OCI-LY1 (cell line): ENCODE data around the gene IGLON5.

Source experiments
- H2AFZ ChIP-seq: fragments of 200-600 bp; sonication (generic), shearing (Covaris generic); 2 replicates; pipeline ENCODE4 v1.6.0; 2014; ENCODE audit warnings: antibody characterized with exemption, mild to moderate bottlenecking, low read length
- H3F3A ChIP-seq: fragments of 200-600 bp; sonication (generic), shearing (Covaris generic); 2 replicates; pipeline ENCODE4 v1.6.0; 2014; ENCODE audit warnings: mild to moderate bottlenecking, antibody characterized with exemption, low read length, moderate library complexity; ENCODE audit not compliant: insufficient read depth
- H3K27ac ChIP-seq: fragments of 200-600 bp; sonication (generic); 2 replicates; pipeline ENCODE4 v1.5.1; 2014; ENCODE audit warnings: low read length, mixed run types, mild to moderate bottlenecking, low read depth; ENCODE audit not compliant: poor library complexity, severe bottlenecking
- H3K27me3 ChIP-seq: fragments of 200-600 bp; sonication (generic); 2 replicates; pipeline ENCODE4 v1.6.0; 2014; ENCODE audit warnings: antibody characterized with exemption, mild to moderate bottlenecking, low read length, moderate library complexity; ENCODE audit not compliant: insufficient read depth
- H3K36me3 ChIP-seq: fragments of 200-600 bp; sonication (generic); 2 replicates; pipeline ENCODE4 v1.6.1; 2014; ENCODE audit warnings: mild to moderate bottlenecking, antibody characterized with exemption, low read length, moderate library complexity, mixed read lengths; ENCODE audit not compliant: insufficient read depth
- H3K4me1 ChIP-seq: fragments of 200-600 bp; sonication (generic); 2 replicates; pipeline ENCODE4 v1.5.1; 2014; ENCODE audit warnings: mild to moderate bottlenecking, low read length, moderate library complexity; ENCODE audit not compliant: insufficient read depth, severe bottlenecking
- H3K4me2 ChIP-seq: fragments of 200-600 bp; sonication (generic), shearing (Covaris generic); 2 replicates; pipeline ENCODE4 v1.6.1; 2014; ENCODE audit warnings: low read length
- H3K4me3 ChIP-seq: fragments of 200-600 bp; sonication (generic); 2 replicates; pipeline ENCODE4 v1.5.1; 2014; ENCODE audit warnings: low read length, low read depth, mild to moderate bottlenecking, mixed read lengths; ENCODE audit not compliant: poor library complexity, severe bottlenecking
- H3K79me2 ChIP-seq: fragments of 200-600 bp; shearing (Covaris generic); 2 replicates; pipeline ENCODE4 v1.6.1; 2016; ENCODE audit warnings: mixed run types, low read length, mixed read lengths; ENCODE audit not compliant: insufficient read depth
- H3K9ac ChIP-seq: fragments of 200-600 bp; sonication (generic), shearing (Covaris generic); 2 replicates; pipeline ENCODE4 v1.6.1; 2014; ENCODE audit warnings: mild to moderate bottlenecking, low read length, mixed read lengths
- H3K9me2 ChIP-seq: fragments of 200-600 bp; sonication (generic), shearing (Covaris generic); 2 replicates; pipeline ENCODE4 v1.6.1; 2014; ENCODE audit warnings: low read depth, mild to moderate bottlenecking, low read length, mixed read lengths
- H3K9me3 ChIP-seq: fragments of 200-600 bp; shearing (Covaris generic); 2 replicates; pipeline ENCODE4 v1.6.1; 2014; ENCODE audit warnings: low read length, mixed read lengths
- H4K20me1 ChIP-seq: fragments of 200-600 bp; sonication (generic), shearing (Covaris generic); 2 replicates; pipeline ENCODE4 v1.6.0; 2016; ENCODE audit warnings: mild to moderate bottlenecking, low read length; ENCODE audit not compliant: insufficient read depth
- CTCF ChIP-seq: fragments of 200-600 bp; sonication (generic), shearing (Covaris generic); IDR thresholded peaks from 2 replicates; pipeline ENCODE4 v1.5.1; 2017; ENCODE audit warnings: mild to moderate bottlenecking, antibody characterized with exemption, low read length, moderate library complexity, mixed read lengths
- EZH2 ChIP-seq: fragments of 200-600 bp; sonication (generic), shearing (Covaris generic); IDR thresholded peaks from 2 replicates; pipeline ENCODE4 v1.8.0; 2017; ENCODE audit warnings: borderline replicate concordance, mixed run types, mild to moderate bottlenecking, antibody characterized with exemption, low read length, moderate library complexity, mixed read lengths

IGLON5 gene

GRCh38 chr19:51311351-51312257, at the start of gene IGLON5:
Gene IGLON5, plus strand, starts transcription at chr19:51311644. Its CDS starts 204 bp downstream, at chr19:51311848.
- H2AFZ ChIP-seq: no peak within 1 kb of the TSS
- H3K9ac ChIP-seq: no peak within 1 kb of the TSS
- no peaks in the 10 kb centered on the region for H3F3A ChIP-seq
- H3K79me2 ChIP-seq: no peaks in the 10 kb centered on the region
- no peak within 1 kb of the TSS for H3K4me2 ChIP-seq
- no peaks in the 10 kb centered on the region for H3K9me3 ChIP-seq
- H3K27me3 ChIP-seq: peaks cover 7% of the 10 kb centered on the region; the same call in 1 of the 2 replicates
- no peak within 1 kb of the TSS for H3K4me3 ChIP-seq
- no peaks in the 10 kb centered on the region for H3K9me2 ChIP-seq
- H3K4me1 ChIP-seq: no peaks in the 10 kb centered on the region
- no peak within 1 kb of the TSS for H3K27ac ChIP-seq
- TF ChIP-seq EZH2 (no peak), CTCF (no peak)
- H4K20me1 ChIP-seq: no peaks in the 10 kb centered on the region
- no peaks in the 10 kb centered on the region for H3K36me3 ChIP-seq

GRCh38 chr19:51263808-51264207, 47.6 kb upstream of the IGLON5 start:
- TF ChIP-seq CTCF (no peak), EZH2 (no peak)
- Histone ChIP-seq H3K36me3 (no peaks in the 10 kb centered on the region; the same call in 1 of the 2 replicates), H3K9me2 (no peaks in the 10 kb centered on the region), H3K4me3 (no peak overlapping the region), H2AFZ (no peak overlapping the region), H3K79me2 (no peaks in the 10 kb centered on the region), H3F3A (no peaks in the 10 kb centered on the region), H3K9ac (no peak overlapping the region), H3K27me3 (peaks cover 5% of the 10 kb centered on the region; the same call in 1 of the 2 replicates), H4K20me1 (no peaks in the 10 kb centered on the region), H3K4me2 (no peak overlapping the region), H3K4me1 (no peaks in the 10 kb centered on the region), H3K27ac (no peak overlapping the region), H3K9me3 (no peaks in the 10 kb centered on the region)

GRCh38 chr19:51271067-51271466, 40.4 kb upstream of the IGLON5 start:
- H3K4me1 ChIP-seq: no peaks in the 10 kb centered on the region
- no peak overlapping the region for H3K9ac ChIP-seq
- no peaks in the 10 kb centered on the region for H3K9me2 ChIP-seq
- H3K27me3 ChIP-seq: no peaks in the 10 kb centered on the region
- no peak overlapping the region for H2AFZ ChIP-seq
- no peaks in the 10 kb centered on the region for H3K9me3 ChIP-seq
- H3K27ac ChIP-seq: no peak overlapping the region
- no peaks in the 10 kb centered on the region for H3K79me2 ChIP-seq
- TF ChIP-seq EZH2 (no peak), CTCF (no peak)
- H4K20me1 ChIP-seq: no peaks in the 10 kb centered on the region
- H3F3A ChIP-seq: no peaks in the 10 kb centered on the region
- H3K4me3 ChIP-seq: no peak overlapping the region
- no peak overlapping the region for H3K4me2 ChIP-seq
- H3K36me3 ChIP-seq: no peaks in the 10 kb centered on the region
